ENCODE measurements around the gene SSBP3.

- TF ChIP-seq CTCF (IDR thresholded peaks at IDR 0.05; ENCODE audit: low read depth, low read length), result no peak
- TF ChIP-seq EZH2phosphoT487 (IDR thresholded peaks at IDR 0.05; ENCODE audit: low read depth), result no peak
Observed at GRCh38 chr1:54238353-54239034, 167.7 kb downstream of the SSBP3 start.
